ENCODE results near the gene SNHG17.

Gene SNHG17

GRCh38 chr20:38372806-38373205 is 62.3 kb downstream of the SNHG17 start:
- no peak for DNase-seq

Measured in effector CD4-positive, alpha-beta T cell (primary cell).